ENCODE data around the gene EGLN3.

Gene EGLN3

GRCh38 chr14:33959692-33960151 lies 8.8 kb upstream of the EGLN3 start:
- DNase-seq, result peak; percentile 94

GRCh38 chr14:33958605-33959226 lies 7.8 kb upstream of the EGLN3 start:
- no peak for DNase-seq

- DNase-seq, result no peak
These were observed 7.1 kb upstream of the EGLN3 start for GRCh38 chr14:33957993-33958392.

- no peak for DNase-seq
These were observed 6.4 kb upstream of the EGLN3 start for GRCh38 chr14:33957299-33957698.

- no peak for DNase-seq
These were observed 5.8 kb upstream of the EGLN3 start for GRCh38 chr14:33956640-33957039.

GRCh38 chr14:33954016-33954598 lies 3.2 kb upstream of the EGLN3 start:
- no peak for DNase-seq

GRCh38 chr14:33952541-33952940 lies 1.7 kb upstream of the EGLN3 start:
- no peak for DNase-seq

GRCh38 chr14:33951183-33951840 lies 438 bp upstream of the EGLN3 start:
- DNase-seq, result no peak

GRCh38 chr14:33949411-33949893 lies 1.4 kb downstream of the EGLN3 start:
- no peak for DNase-seq

- no peak for DNase-seq
These were observed 1.9 kb downstream of the EGLN3 start for GRCh38 chr14:33948869-33949408.

GRCh38 chr14:33948145-33948868 lies 2.6 kb downstream of the EGLN3 start:
- no peak for DNase-seq

- DNase-seq, result no peak
These were observed 4.0 kb downstream of the EGLN3 start for GRCh38 chr14:33946679-33947476.

GRCh38 chr14:33945210-33946088 lies 5.4 kb downstream of the EGLN3 start:
- DNase-seq, result no peak

- DNase-seq, result no peak
These were observed 7.6 kb downstream of the EGLN3 start for GRCh38 chr14:33943096-33943883.

- DNase-seq, result no peak
These were observed 9.2 kb downstream of the EGLN3 start for GRCh38 chr14:33941718-33942117.

- DNase-seq, result no peak
These were observed 10.3 kb downstream of the EGLN3 start for GRCh38 chr14:33940561-33941011.

- peak; percentile 91 for DNase-seq
These were observed 12.5 kb downstream of the EGLN3 start for GRCh38 chr14:33938131-33938949.

GRCh38 chr14:33936391-33936790 lies 14.5 kb downstream of the EGLN3 start:
- no peak for DNase-seq

GRCh38 chr14:33934938-33935337 lies 15.9 kb downstream of the EGLN3 start:
- DNase-seq, result no peak

Measured in islet precursor cell (in vitro differentiated cells).